Stimulated activated CD8-positive, alpha-beta memory T cell treated with anti-CD3 and anti-CD28 coated beads, Interleukin-12 subunit alpha, Interleukin-12 subunit beta, amount 100 ng/mL, for 24 hours (primary cell): ENCODE results near the gene HIF1A.
"Not testable (repeated sequence)": the region's sequence is repeated elsewhere in the genome, so short reads cannot be mapped to it uniquely, and the experiment has no call there.

Experiments used
- DNase-seq: peaks from one replicate; pipeline ENCODE4 v3.0.0-alpha.2; 2020; ENCODE audit errors: extremely low read depth

Gene HIF1A

GRCh38 chr14:61673305-61673704 lies 22.0 kb upstream of the HIF1A start:
- DNase-seq = no peak

- no peak for DNase-seq
Measured at GRCh38 chr14:61675291-61675690, 20.0 kb upstream of the HIF1A start.

- DNase-seq = no peak
Measured at GRCh38 chr14:61677479-61677878, 17.8 kb upstream of the HIF1A start.

- DNase-seq = no peak
Measured at GRCh38 chr14:61678975-61679374, 16.3 kb upstream of the HIF1A start.

GRCh38 chr14:61681413-61681812 lies 13.9 kb upstream of the HIF1A start:
- DNase-seq = no peak

GRCh38 chr14:61683108-61683507 lies 12.2 kb upstream of the HIF1A start:
- no peak for DNase-seq

GRCh38 chr14:61690039-61690438 lies 5.3 kb upstream of the HIF1A start:
- no peak for DNase-seq

- DNase-seq = no peak
Measured at GRCh38 chr14:61690982-61691381, 4.3 kb upstream of the HIF1A start.

GRCh38 chr14:61691495-61691894 lies 3.8 kb upstream of the HIF1A start:
- no peak for DNase-seq

GRCh38 chr14:61694039-61694438 lies 1.3 kb upstream of the HIF1A start:
- DNase-seq = no peak

- peak; percentile 17 for DNase-seq
Measured at GRCh38 chr14:61695695-61696527, 598 bp downstream of the HIF1A start.

- DNase-seq = no peak
Measured at GRCh38 chr14:61696753-61697318, 1.5 kb downstream of the HIF1A start.

GRCh38 chr14:61698206-61698980 lies 3.1 kb downstream of the HIF1A start:
- no peak for DNase-seq

- no peak for DNase-seq
Measured at GRCh38 chr14:61699027-61699426, 3.7 kb downstream of the HIF1A start.

GRCh38 chr14:61700104-61700886 lies 5.0 kb downstream of the HIF1A start:
- DNase-seq = no peak

GRCh38 chr14:61701946-61702345 lies 6.6 kb downstream of the HIF1A start:
- no peak for DNase-seq

- DNase-seq = no peak
Measured at GRCh38 chr14:61703342-61704129, 8.2 kb downstream of the HIF1A start.

GRCh38 chr14:61704554-61704953 lies 9.2 kb downstream of the HIF1A start:
- DNase-seq = no peak

- DNase-seq = no peak
Measured at GRCh38 chr14:61705017-61705416, 9.7 kb downstream of the HIF1A start.

GRCh38 chr14:61706096-61706690 lies 10.9 kb downstream of the HIF1A start:
- DNase-seq = no peak

- DNase-seq = not testable (repeated sequence)
Measured at GRCh38 chr14:61707774-61708173, 12.5 kb downstream of the HIF1A start.
